GM23248 (cell line): ENCODE data around the gene REV3L.

Experiments
- EZH2 ChIP-seq: fragments of 200-600 bp; sonication (generic); IDR thresholded peaks from 2 replicates; pipeline ENCODE4 v1.6.1; 2018; ENCODE audit warnings: antibody characterized with exemption, mild to moderate bottlenecking; ENCODE audit not compliant: insufficient read depth, poor library complexity, severe bottlenecking
- EZH2phosphoT487 ChIP-seq: fragments of 200-600 bp; sonication (generic); IDR thresholded peaks from 2 replicates; pipeline ENCODE4 v1.6.1; 2018; ENCODE audit warnings: antibody characterized with exemption, moderate library complexity, mild to moderate bottlenecking, low read depth; ENCODE audit not compliant: insufficient read depth

DNA sequence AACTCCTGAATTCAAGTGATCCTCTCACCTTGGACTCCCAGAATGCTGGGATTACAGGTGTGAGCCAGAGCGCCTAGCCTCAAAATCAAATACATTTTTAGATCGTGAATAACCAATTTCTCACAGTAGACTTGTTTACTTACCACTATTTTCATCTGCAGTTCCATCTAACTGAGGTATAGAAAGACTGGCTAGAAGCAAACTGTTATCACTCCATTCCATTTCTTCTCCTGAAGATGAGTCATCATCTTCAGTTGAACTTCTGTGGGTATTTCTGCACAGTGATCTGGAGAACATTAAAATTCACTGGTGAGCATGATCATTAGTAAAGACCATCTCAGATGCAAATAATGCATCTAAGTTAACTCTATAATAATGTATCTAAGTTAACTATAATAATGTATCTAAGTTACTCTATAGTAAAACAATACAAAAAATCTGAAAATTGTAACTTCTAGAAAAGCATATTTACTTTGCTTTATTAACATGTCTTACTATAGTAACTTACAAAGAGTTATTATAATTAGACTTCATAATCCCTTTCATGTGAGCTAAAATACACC is 105.4 kb downstream of the REV3L start:
- no peak for TF ChIP-seq EZH2
- no peak for TF ChIP-seq EZH2phosphoT487
